Activated CD4-positive, alpha-beta T cell treated with anti-CD3 and anti-CD28 coated beads, Interleukin-2, amount 10 ng/mL, durations not matched to agents 24 days and 14 days (primary cell): Measurements from ENCODE around the gene OAS3. TPM values are rescaled to one million over a fixed set of nuclear protein-coding genes. Genes with fewer than 3 reads are reported as not detected.

Experiments
- DNase-seq: peaks from one replicate; pipeline ENCODE4 v3.0.0; 2022
- H3K27ac Mint-ChIP-seq: one replicate; pipeline ENCODE4 v1.8.0; 2022; ENCODE audit warnings: mild to moderate bottlenecking, mixed read lengths
- H3K27me3 Mint-ChIP-seq: one replicate; pipeline ENCODE4 v1.8.0; 2022; ENCODE audit warnings: mixed read lengths
- H3K36me3 Mint-ChIP-seq: one replicate; pipeline ENCODE4 v1.8.0; 2022; ENCODE audit warnings: low read depth, mild to moderate bottlenecking, mixed read lengths
- H3K4me1 Mint-ChIP-seq: one replicate; pipeline ENCODE4 v1.8.0; 2021; ENCODE audit warnings: mixed read lengths
- H3K4me3 Mint-ChIP-seq: one replicate; pipeline ENCODE4 v1.8.0; 2022; ENCODE audit warnings: mild to moderate bottlenecking, moderate library complexity, mixed read lengths
- H3K9me3 Mint-ChIP-seq: one replicate; pipeline ENCODE4 v1.8.0; 2021; ENCODE audit warnings: mixed read lengths
- intact Hi-C: fragments of 100-400 bp; cut with micrococcal nuclease; formaldehyde crosslinking; loops from one replicate; pipeline ENCODE4 v1.15.1; 2023
- total RNA-seq: library from RNA; stranded (reverse); gene quantifications from 2 replicates; pipeline ENCODE4 v1.2.3, GENCODE V29; 2022

OAS3 gene
- total RNA-seq, 1 donor from 2014 or later: 48.9 TPM

DNA sequence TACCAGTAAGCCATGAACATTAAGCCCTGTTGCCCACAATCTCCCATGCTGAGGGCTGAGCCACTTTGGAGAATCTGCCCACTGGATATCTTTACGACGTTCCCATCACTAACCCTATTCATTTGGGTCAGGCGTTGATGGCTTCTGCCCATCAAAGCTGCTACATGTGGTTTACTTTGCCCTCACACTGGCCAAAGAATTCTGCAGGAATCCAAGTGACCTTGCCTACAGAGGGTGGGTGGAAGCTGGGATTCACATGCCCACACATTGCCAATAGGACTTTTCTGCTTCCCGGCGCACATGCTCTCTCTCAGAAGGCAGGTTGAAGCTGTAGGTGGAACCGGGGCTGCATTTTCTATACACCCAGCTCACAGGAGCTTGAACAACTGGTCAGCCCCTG, 68.4 kb downstream of the OAS3 start:
- Mint-ChIP-seq H3K4me3 (no peak overlapping the region), H3K9me3 (peaks cover 7% of the 10 kb centered on the region), H3K4me1 (peaks cover 7% of the 10 kb centered on the region), H3K36me3 (peaks cover 86% of the 10 kb centered on the region), H3K27ac (no peak overlapping the region), H3K27me3 (no peaks in the 10 kb centered on the region)
- intact Hi-C loops: no loop called here
- no peak for DNase-seq

DNA sequence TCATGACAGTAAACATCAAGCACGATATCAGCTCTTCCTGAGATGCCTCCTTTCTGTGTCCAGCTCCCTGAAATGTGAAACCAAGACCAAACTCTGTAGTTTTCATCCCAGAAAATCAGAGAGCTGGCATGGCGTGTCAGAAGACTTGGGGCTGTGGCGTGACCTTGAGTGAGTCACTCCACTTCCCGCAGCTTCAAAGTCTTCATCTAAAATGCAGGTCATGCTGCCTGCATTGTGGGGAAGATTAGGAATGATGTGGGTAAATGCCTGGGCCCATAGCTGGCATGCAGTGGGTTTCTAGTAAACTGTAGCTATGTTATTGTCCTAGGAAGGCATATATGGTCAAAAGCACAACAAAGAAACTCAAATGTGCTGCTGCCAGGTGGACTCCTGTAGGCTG, 68.9 kb downstream of the OAS3 start:
- Mint-ChIP-seq H3K27ac (no peak overlapping the region), H3K36me3 (peaks cover 91% of the 10 kb centered on the region), H3K4me3 (no peak overlapping the region), H3K27me3 (no peaks in the 10 kb centered on the region), H3K9me3 (peaks cover 7% of the 10 kb centered on the region), H3K4me1 (peaks cover 7% of the 10 kb centered on the region)
- no peak for DNase-seq
- intact Hi-C loops: no loop called here

DNA sequence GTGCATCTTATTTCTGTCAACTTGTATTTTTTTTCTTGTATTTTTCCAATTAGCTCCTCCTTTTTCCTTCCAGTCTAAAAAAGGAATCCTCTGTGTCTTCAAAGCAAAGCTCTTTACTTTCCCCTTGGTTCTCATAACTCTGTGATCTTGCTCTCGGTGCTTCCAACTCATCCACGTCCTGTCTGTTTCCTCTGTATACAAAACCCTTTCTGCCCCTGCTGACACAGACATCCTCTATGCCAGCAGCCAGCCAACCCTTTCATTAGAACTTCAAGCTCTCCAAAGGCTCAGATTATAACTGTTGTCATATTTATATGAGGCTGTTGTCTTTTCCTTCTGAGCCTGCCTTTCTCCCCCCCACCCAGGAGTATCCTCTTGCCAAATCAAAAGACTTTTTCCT, 72.4 kb downstream of the OAS3 start:
- Mint-ChIP-seq H3K27me3 (no peaks in the 10 kb centered on the region), H3K4me3 (no peak overlapping the region), H3K36me3 (peaks cover 63% of the 10 kb centered on the region)

DNA sequence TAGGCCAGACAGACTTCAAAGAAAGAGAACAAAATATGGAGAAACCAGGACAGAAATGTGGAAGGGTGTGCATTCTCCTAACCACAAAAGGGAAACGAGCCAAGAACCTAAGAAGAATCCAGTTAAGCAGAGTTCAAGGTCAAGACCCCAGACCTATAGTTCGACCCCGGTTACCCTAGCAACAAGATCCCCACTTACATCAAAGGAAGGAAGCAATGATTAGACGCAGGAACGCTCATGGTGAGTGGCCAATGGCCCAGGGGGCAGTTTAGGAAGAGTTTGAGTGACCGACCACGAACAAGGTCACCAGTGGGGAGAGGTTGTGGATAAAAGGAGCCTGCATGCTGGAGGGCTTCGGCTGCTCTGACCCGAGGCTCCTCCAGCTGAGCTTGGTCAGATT, 76.3 kb downstream of the OAS3 start:
- H3K4me1 Mint-ChIP-seq: no peaks in the 10 kb centered on the region
- peaks cover under 1% of the 10 kb centered on the region for H3K27me3 Mint-ChIP-seq
- no peak for DNase-seq
- intact Hi-C loops: no loop called here
- H3K4me3 Mint-ChIP-seq: no peak overlapping the region
- peaks cover 7% of the 10 kb centered on the region for H3K9me3 Mint-ChIP-seq
- peaks cover 30% of the 10 kb centered on the region for H3K36me3 Mint-ChIP-seq
- H3K27ac Mint-ChIP-seq: peak overlapping the region; percentile 2

More for the DNA sequence above, 72.4 kb downstream of the OAS3 start:
- DNase-seq: no peak
- Mint-ChIP-seq H3K27ac (peak overlapping the region; percentile 18), H3K9me3 (peaks cover 7% of the 10 kb centered on the region), H3K4me1 (peaks cover 4% of the 10 kb centered on the region)
- intact Hi-C loops: no loop called here

DNA sequence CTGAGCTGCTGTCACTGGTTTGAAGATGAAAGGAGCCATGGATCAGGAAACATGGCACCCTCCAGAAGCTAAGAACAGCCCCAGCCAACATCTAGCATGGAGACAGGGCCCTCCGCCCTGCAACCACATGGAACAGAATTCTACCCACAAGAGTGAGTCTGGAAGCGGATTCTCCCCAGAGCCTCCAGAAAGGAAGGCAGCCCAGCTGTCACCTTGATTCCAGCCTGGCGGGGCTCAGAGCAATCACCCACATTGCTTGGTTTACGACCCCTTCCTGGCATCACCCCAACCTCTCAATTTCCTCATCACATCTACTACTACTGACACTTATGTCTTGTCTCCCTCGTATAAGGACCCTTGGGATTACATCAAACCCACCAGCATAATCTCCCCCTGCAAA, 78.5 kb downstream of the OAS3 start:
- intact Hi-C loops: no loop called here
- Mint-ChIP-seq H3K27ac (no peak overlapping the region), H3K36me3 (peaks cover 8% of the 10 kb centered on the region), H3K27me3 (peaks cover 7% of the 10 kb centered on the region), H3K4me1 (peaks cover 2% of the 10 kb centered on the region), H3K4me3 (no peak overlapping the region), H3K9me3 (no peaks in the 10 kb centered on the region)
- DNase-seq: no peak

DNA sequence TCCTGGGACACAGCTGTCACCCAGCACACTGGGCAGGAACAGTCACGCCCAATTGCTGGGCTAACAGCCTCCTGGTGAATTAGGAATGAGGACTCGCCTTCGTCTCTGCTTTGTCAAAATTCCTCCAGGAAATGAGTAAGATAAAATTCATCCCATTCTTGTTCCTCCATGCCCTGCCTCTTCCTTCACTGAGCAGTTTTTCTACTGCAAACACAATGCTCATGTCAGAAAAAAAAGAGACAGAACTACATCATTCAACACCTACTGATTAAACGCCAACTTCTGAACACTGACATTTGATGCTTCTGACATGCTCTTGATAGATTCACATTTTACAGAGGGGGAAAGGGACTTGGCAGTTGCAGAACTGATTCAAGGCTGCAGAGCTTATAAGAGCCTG, 80.8 kb downstream of the OAS3 start:
- peaks cover 8% of the 10 kb centered on the region for H3K4me1 Mint-ChIP-seq
- H3K4me3 Mint-ChIP-seq: no peak overlapping the region
- no peaks in the 10 kb centered on the region for H3K36me3 Mint-ChIP-seq
- H3K9me3 Mint-ChIP-seq: no peaks in the 10 kb centered on the region
- peaks cover 8% of the 10 kb centered on the region for H3K27me3 Mint-ChIP-seq
- intact Hi-C loops: no loop called here
- no peak for DNase-seq
- H3K27ac Mint-ChIP-seq: no peak overlapping the region

DNA sequence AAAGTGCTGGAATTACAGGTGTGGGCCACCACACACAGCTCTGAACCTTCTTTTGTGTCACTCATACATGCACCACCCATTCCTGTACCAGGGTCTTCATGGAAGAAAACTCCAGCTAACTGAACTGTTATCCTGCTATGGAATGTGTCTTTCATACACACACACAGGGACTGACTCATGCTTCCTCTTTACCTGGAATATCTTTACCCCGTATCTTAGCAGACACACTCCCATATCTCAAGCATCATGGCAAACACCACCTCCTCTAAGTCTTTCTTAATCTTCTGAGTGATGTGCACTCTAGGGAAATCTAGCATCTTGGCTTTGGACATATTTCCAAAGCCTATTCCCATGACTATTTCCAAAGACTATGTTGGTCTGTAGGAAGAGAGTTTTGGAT, 83.2 kb downstream of the OAS3 start:
- Mint-ChIP-seq H3K27ac (no peak overlapping the region), H3K36me3 (no peaks in the 10 kb centered on the region), H3K9me3 (no peaks in the 10 kb centered on the region), H3K27me3 (peaks cover 8% of the 10 kb centered on the region), H3K4me1 (peaks cover 8% of the 10 kb centered on the region), H3K4me3 (no peak overlapping the region)
- DNase-seq: no peak
- intact Hi-C loops: no loop called here

Other genes starting within 250 kb of the OAS3 start
- not detected in 2 replicates for gene RPH3A, start 146.7 kb upstream of the OAS3 start, total RNA-seq
- gene OAS1, start 31.5 kb upstream of the OAS3 start, total RNA-seq: 24.5 and 28.0 TPM in 2 replicates
- gene OAS2, start 40.0 kb downstream of the OAS3 start, total RNA-seq: 111 and 118 TPM in 2 replicates
- gene DTX1, start 118.3 kb downstream of the OAS3 start, total RNA-seq: 0.09 and 0.21 TPM in 2 replicates
- 0.52 and 1.1 TPM in 2 replicates for gene RASAL1, start 197.3 kb downstream of the OAS3 start, total RNA-seq
- gene CFAP73, start 211.2 kb downstream of the OAS3 start, total RNA-seq: not detected in 2 replicates
- gene DDX54, start 247.0 kb downstream of the OAS3 start, total RNA-seq: 122 and 127 TPM in 2 replicates
- gene RITA1, start 247.2 kb downstream of the OAS3 start, total RNA-seq: 25.5 and 25.8 TPM in 2 replicates